NCI-H2227 (cell line): ENCODE measurements around the gene GCNT2.
"Not testable (repeated sequence)": the region's sequence is repeated elsewhere in the genome, so short reads cannot be mapped to it uniquely, and the experiment has no call there.

Source experiments
- DNase-seq: peaks from one replicate; lab custom pipeline; 2025; ENCODE audit not compliant: unreplicated experiment; lab: John Stamatoyannopoulos, UW

GCNT2 gene

DNA sequence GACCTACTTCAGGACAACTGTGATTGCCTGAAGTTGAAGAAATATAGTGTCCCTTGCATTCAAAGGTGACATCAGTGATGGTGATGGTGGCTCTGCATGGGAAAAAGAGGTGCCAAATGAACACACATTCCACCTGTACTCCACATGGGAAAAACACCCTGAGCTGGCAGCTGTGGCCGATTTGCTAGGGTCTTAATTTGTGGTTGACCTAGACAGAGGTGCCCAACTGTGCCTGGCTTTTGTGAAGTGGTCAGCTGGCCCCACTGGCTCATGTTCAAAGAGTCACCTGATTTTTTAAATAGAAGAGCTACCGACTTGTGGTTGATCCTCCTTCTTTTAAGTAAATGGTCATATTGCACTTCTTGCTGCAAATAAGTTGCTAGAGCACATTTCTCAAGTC lies 7.6 kb upstream of the GCNT2 start:
- no peak for DNase-seq

DNA sequence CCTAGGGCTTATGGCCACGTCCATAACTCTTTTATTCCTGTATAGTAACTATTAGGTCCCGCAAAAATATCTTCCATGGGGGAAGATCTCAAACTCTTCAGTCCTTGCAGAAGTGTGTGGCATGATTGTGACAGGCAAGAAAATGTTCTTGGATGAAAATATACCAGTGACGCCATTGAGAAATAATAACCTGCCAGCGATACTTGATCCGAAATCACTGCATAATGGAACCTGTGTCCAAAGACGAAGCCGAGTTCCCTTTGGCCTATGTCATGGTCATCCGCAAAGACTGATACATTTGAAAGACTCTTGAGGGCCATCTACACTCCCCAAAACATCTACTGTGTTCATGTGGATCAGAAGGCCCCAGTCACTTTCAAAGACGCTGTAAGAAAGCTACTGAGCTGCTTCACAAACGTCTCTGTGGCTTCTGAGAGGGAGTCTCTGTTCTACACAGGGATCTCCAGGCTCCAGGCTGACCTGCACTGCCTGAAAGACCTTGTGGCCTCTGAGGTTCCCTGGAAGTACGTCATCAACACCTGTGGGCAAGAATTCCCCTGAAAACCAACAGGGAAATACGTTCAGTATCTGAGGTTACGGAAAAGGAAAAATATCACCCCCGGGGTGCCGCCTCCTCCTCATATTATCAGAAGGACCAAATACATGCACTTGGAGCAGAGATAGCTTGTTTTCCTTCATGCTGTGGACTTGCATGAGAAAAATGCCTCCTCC lies 6.9 kb upstream of the GCNT2 start:
- no peak for DNase-seq

DNA sequence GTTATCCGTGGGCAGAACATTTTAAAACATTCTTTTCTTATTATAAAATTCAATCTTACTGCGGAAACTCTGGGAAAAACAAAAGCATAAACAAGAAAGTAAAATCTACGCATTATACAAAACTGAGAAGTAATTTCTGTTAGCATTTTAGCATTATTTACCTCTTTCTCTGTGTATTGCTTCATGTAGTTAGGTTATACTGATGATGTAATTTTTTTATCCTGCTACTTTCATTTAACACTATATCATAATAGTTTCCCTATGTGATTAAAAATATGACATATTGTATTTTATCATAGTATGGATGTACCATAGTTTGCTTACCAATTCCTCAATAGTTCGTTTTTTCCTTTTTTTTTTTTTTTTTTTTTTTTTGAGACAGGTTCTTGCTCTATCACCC lies 4.2 kb upstream of the GCNT2 start:
- DNase-seq, result no peak

DNA sequence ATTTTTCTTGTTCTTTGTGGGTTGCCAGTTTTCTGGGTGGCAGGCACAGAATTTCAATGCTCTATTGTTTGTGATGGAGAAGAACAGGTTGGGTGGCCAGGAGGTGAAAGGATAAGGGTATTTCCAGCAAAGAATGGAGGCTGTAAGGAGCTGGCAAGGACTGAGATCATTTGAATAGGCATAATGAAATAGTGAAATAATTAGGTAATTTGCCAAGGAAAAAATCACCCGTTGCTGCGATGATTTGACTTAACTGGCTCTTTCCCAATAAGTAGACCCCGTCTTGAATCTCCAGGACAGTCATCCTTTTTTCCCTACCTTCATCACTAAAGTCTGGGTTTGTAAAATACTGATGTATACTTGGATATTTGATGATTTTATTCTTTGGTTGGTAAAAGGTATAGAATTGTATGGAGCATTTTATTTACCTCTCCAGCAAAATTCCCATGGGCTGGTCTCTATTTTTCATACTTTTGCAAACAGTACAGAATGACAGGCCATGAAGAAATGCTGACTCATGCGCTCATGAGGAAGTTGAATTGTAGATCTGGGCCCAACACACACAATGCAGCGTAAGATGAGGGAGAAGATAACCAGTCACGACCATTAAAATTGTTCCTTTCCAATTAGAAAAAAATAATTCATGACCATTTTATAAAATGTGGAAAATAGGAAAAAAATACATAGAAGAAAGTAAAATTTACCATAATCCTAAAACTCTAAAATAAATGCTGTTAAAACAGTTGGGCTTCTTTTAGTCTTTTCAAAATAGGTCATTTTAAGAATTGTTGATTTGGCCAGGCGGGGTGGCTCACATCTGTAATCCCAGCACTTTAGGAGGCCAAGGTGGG lies 2.4 kb upstream of the GCNT2 start:
- no peak for DNase-seq

DNA sequence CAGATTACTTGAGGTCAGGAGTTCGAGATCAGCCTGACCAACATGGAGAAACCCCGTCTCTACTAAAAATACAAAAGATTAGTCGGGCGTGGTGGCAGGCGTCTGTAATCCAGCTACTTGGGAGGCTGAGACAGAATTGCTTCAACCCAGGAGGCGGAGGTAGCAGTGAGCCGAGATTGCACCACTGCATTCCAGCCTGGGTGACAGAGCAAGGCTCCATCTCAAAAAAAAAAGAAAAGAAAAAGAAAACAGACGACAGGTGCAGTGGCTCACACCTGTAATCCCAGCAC lies 1.8 kb upstream of the GCNT2 start:
- DNase-seq, result not testable (repeated sequence)

DNA sequence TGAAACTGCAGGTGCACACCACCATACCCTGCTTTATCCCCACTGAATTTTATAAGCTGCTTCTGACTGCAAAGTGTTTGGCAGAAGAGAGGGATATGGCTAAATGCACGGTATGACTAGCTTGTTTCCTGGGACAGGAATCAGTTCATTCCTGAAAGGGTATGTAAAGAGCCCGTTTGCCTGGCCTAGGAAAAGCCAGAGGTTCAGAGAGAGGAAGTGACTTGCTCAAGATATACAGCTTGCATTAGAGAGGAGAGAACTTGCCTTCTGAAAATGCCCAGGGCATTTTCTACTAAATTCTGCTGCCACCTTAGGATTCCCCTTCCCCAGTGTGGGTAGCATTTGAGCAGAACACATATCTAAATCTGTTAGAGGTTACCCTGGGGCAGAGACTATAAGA lies 683 bp upstream of the GCNT2 start:
- DNase-seq, result no peak

DNA sequence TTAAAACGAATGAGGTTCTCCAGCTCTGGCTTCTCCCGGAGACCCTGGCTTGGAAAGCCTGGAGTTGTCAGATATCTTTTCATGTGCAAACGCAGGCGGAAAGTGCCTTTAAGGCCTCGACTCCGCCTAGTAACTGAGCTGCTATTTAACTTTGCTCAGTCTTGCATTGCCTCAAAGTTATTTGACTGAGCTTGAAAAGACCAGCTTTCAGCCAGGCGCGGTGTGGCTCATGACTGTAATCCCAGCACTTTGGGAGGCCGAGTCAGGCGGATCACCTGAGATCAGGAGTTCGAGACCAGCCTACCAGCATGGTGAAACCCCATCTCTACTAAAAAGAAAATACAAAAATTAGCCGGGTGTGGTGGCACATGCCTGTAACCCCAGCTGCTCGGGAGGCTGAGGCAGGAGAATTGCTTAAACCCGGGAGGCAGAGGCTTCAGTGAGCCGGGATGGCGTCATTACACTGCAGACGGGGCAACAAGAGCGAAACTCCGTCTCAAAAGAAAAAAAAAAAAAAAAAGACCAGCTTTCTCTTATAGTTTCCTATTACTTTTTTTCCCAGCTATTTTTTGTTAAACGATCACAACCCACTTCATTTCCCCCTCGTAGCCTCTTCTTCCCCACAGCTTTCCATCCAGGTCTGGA lies 1.9 kb downstream of the GCNT2 start:
- DNase-seq, result no peak

DNA sequence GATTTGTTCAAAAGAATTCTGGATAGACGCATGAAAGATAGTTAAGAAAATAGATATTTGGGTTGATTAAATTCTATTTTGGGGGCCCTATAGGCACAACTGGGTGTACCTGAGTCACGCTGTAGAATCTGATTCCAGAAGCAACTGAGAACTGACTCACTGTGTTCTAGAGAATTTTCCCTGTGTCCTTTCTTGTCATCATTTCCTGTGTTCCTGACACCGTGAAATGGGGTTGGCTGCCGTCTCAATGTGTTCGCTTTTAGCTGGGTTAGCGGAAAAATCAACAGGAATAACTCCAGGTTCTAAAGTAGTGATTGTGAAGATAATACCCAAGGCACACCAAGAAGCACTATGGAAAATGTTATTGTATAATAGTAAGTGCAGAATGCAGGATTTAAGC lies 5.0 kb downstream of the GCNT2 start:
- no peak for DNase-seq

DNA sequence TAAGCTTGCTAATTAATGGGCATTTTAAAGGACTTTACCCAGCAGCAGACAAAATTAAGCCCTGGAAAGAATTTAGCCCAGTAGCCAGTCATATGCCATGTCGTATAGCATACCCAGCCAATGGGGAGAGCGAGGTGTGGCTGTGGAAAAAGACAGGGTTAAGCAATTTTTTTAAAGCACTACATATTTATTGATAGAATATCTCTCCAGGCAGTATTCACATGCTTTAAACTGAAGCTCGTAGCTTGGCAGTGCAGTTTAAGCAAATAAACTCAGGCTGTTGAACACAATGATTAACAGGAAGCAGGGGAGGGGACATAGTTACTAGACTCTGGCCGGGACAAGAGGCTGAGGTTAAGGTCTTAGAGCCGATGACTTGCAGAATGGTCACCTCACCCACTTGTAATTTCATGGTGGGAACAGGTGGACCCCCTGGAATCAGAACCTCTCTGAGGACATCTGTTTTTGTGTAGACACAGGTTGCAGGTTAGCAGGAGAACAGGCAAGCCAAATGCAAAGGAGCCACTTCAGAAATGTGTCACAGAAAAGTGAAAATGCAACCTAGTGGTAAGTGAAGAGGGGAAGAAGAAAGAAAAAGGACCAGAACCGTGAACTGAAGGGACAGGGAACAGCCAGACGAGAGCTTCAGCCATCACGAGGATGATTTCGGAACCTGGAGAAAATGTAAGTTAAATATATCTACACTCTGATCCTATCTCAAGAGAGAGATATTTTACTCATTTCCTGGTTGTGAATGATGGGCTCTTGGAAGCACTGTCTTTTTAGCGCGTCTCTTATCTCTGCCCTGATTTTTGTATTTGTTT lies 7.2 kb downstream of the GCNT2 start:
- DNase-seq, result no peak

DNA sequence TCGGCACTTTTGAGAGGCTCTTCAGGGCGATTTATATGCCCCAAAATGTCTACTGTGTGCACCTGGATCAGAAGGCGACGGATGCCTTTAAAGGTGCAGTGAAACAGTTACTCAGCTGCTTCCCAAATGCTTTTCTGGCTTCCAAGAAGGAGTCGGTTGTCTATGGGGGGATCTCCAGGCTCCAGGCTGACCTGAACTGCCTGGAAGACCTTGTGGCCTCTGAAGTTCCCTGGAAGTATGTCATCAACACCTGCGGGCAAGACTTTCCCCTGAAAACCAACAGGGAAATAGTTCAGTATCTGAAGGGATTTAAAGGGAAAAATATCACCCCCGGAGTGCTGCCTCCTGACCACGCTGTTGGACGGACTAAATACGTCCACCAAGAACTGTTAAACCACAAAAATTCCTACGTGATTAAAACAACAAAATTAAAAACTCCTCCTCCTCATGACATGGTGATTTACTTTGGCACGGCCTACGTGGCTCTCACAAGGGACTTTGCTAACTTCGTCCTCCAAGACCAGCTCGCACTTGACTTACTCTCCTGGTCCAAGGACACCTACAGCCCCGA lies 8.2 kb downstream of the GCNT2 start:
- no peak for DNase-seq

DNA sequence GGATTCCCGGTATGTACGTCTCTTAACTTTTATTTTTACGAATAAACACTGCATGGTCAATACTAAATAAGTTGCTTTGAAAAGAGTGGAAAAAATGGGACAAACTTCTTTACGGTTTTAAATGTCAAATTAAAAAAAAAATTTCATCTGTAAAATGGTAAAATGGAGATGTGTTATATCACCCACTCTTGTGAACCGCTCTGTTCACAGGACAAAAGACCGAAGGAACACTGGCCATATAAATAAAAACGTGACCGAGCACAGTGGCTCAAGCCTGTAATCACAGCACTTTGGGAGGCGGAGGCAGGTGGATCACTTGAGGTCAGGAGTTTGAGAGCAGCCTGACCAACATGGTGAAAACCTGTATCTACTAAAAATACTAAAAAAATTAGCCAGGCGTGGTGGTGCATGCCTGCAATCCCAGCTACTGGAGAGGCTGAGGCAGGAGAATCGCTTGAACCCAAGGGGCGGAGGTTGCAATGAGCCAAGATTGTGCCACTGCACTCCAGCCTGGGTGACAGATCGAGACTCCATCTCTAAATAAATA lies 8.8 kb downstream of the GCNT2 start:
- DNase-seq, result not testable (repeated sequence)

DNA sequence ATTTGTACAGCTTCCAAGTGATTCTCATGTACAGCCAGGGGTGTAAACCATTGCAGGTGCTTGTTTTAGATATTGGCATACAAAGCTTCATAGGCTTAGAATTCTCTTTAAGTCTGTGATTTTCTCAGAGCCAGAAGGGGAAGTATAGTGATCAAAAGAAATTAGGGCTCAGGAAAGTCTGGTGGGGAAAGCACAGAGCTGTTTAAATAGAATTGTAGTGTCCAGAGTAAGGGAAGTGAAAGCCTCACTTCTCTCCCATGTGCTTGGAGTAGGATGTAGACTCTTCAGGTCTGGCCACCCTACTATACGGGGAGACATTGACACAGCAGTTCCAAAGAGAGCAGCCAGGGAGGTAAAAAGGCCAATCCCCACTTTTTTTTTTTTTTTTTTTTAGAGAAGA lies 10.4 kb downstream of the GCNT2 start:
- no peak for DNase-seq

DNA sequence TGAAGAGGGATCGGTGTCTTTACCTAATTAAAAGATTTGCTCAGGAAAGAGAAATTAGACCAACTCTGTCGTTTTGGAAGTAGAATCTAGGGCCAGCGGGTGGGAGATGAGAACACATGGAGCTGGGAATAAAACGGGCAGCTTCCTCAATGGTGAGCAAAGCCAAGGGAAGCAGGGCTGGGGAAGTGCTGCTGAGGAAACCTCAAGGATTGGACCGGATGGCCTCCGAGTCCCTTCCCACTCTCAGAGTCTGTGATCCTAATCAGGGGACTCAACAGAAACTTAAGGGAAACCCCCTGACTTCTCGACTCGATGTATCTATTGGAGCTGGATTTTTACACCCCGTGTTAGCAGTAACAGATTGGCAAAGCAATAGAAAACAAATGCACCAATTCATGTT lies 10.8 kb downstream of the GCNT2 start:
- no peak for DNase-seq

DNA sequence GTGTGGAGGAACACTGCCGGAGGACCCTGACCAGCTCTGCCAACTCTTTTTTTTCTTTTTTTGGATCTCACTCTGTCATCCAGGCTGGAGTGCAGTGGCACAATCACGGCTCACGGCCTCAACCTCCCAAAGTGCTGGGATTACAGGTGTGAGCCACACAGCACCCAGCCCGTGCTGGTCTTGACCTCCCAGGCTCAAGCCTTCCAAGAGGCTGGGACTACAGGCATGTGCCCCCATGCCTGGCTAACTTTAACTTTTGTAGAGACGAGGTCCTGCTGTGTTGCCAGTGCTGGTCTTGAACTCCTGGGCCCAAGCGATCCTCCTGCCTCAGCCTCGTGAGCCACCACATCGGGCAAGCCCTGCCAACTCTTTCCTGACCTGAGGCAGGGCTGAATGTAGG lies 11.2 kb downstream of the GCNT2 start:
- no peak for DNase-seq

DNA sequence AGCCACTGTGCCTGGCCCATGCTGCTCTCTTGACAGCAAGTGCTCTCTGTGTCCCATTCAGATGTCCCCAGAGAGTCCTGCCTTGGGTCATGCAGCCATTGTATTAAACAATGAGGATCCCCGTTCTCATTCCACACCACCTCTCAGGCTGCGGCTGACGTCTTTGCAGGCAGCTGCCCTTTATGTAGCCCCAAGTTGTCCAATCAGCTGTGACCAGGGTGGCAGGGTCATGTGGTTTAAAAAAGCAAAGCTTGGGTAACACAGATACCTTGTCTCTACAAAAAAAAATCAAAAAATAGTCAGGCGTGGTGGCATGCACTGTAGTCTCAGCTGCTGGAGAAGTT lies 13.2 kb downstream of the GCNT2 start:
- DNase-seq, result no peak

DNA sequence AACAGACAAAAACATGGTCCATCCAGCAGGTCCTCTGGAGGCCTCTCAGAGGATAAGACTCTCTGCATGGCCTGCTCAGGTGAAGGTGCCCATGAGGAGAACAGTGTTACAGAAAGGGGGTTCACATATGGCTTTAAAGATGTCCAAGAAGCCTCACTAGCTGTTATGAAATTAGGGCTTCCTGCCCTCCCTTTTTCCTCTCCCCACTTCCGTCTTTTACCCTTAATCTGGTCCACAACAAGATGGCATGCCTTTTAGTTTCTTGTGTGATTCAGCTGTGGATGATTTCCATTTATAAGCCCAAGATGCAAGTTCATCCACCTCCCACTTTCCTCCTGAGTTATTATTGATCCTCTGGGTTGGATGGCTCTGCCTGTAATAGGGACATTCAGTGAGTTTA lies 14.0 kb downstream of the GCNT2 start:
- no peak for DNase-seq

DNA sequence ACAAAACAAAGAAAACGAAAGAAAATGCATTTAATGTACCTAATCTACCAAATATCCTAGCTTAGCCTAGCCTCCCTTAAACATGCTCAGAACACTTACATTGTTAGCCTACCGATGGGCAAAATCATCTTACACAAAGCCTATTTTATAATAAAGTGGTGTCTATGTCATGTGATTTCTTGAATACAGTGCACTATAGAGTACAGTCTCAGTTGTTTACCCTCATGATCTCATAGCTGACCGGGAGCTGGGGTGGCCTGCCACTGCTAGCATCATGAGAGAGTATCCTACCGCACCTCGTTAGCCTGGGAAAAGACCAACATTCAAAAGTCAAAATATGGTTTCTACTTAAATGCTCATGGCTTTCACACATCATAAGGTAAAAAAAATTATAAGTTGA lies 16.6 kb downstream of the GCNT2 start:
- no peak for DNase-seq

DNA sequence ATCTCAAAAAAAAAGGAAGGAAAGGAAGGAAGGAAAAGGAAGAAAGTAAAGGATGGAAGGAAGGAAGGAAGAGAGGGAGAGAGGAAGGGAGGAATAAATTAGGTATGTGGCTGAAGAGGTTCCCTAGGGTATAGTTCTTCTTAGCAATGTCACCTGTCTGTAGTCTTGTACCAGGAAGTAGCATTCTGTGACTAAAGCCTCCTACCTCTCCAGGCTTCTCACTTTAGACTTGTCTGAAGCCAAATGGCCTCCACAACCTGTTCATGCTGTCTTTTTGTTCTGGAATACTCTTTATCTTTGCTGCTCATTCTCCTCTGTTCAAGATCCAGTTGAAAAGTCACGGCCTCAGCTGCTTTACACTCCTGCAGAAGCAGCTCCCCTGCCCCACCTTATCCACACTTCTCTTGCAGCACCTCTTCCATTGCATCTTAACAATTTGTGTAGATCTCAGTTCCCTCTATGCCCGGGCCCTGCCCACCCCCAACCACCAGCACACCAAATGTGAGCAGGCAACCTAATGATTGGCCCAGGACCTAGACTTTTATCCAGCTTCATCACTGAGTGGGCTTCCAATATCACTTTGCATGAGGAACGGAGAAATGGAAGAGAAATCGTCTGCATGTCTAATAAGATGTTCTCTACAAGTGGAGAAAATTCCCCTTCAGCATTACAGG lies 19.1 kb downstream of the GCNT2 start:
- no peak for DNase-seq

DNA sequence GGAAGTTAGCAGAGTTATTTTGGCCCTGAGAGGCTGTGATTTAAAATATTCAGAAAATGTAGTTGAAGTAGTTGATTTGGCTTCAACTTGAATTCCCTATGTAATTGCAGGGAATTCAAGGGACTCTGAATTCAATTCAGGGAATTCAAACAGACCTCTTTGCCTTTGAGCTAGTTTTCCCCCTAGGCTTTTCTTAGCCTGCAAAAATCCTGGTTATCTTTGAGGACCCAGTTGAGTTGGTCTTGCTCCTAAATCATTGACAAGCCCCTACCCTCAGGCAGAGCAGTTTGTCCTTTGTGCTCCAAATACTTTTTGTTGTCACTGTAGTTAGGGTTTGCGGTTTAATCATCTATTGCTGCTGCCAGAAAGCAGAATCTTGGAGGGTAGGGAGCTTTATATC lies 20.4 kb downstream of the GCNT2 start:
- DNase-seq, result no peak

DNA sequence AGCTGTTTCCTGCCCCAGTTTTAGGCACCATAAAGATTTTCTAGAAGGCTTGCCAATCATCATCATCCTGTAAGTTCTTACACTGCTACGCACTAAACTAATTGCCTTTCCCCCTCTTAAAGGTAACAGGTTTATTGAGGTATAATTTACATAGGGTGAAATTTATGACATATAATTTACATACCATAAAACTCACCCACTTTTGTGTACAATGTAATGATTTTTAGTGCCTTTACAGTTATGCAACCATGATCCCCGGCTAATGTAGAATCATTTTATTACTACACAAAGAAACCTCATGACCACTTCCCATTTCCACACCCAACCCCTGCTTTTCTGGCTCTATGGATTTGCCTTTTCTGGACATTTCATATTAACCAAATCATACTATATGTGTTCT lies 21.1 kb downstream of the GCNT2 start:
- no peak for DNase-seq
